Panc1 (cell line): ENCODE results near the gene DNAJC4.

Source experiments
- SIN3A ChIP-seq: IDR thresholded peaks from 2 replicates; pipeline ENCODE4 v1.6.1; 2012; ENCODE audit warnings: low read depth, mild to moderate bottlenecking, low read length, moderate library complexity, borderline replicate concordance; ENCODE audit not compliant: insufficient read depth
- TF ChIP-seq, protein P1 (sequence below): fragments of 450-650 bp; IDR thresholded peaks from 2 replicates; pipeline ENCODE4 v1.5.1; 2017; ENCODE audit warnings: mild to moderate bottlenecking

DNA sequence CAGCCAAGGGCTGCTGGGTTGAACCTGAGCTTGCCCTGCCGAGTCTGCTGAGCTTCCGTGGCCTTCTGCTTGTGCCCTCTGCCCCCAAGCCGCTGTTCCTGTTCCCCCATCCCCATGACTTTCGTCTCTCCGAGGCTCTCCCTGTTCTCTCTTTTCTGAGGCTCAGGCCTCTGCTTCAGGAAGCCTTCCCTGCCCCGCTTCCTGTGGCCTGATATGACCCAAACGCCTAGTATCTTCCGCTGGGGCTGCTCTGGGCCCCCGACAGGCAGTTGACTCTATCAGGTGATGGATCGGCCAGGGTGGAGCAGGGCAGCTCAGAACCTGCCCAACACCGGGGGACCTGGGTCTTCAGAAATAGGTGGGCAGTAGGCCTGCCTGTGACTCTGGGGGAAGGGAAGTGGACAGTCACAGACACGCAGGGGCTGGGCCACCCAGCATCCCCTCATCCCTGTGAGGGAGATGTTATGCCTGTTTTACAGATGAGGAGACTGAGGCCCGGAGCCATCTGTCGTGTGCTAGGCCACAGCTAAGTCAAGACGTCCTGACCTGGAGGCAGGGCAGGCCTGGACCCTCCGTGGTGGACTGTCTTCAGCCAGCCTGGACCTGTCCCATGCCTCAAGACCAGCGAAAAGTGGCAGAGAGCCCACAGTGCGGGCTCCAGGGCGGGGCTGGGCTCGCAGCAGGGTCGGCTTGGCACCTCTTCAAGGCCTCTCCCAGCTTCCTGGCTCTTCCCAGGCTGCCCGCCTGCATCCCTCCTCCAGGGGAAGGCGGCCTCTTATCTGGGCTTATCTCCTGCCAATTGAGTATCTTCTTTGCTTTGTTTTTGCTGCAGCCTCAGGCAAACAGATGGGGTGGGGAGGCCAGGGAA is 37.9 kb downstream of the DNAJC4 start:
- no peak for TF ChIP-seq SIN3A
- TF ChIP-seq, protein P1, sequence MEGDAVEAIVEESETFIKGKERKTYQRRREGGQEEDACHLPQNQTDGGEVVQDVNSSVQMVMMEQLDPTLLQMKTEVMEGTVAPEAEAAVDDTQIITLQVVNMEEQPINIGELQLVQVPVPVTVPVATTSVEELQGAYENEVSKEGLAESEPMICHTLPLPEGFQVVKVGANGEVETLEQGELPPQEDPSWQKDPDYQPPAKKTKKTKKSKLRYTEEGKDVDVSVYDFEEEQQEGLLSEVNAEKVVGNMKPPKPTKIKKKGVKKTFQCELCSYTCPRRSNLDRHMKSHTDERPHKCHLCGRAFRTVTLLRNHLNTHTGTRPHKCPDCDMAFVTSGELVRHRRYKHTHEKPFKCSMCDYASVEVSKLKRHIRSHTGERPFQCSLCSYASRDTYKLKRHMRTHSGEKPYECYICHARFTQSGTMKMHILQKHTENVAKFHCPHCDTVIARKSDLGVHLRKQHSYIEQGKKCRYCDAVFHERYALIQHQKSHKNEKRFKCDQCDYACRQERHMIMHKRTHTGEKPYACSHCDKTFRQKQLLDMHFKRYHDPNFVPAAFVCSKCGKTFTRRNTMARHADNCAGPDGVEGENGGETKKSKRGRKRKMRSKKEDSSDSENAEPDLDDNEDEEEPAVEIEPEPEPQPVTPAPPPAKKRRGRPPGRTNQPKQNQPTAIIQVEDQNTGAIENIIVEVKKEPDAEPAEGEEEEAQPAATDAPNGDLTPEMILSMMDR = no peak
